GM18873 (cell line): ENCODE data around the gene C4orf50.

Experiments used
- ATAC-seq: cut with Tn5 transposase; IDR thresholded peaks from one replicate; pipeline ENCODE4 v1.9.1; 2021; ENCODE audit warnings: mild to moderate bottlenecking, moderate library complexity, moderate number of reproducible peaks; ENCODE audit not compliant: unreplicated experiment, low FRiP score

The C4orf50 gene

DNA sequence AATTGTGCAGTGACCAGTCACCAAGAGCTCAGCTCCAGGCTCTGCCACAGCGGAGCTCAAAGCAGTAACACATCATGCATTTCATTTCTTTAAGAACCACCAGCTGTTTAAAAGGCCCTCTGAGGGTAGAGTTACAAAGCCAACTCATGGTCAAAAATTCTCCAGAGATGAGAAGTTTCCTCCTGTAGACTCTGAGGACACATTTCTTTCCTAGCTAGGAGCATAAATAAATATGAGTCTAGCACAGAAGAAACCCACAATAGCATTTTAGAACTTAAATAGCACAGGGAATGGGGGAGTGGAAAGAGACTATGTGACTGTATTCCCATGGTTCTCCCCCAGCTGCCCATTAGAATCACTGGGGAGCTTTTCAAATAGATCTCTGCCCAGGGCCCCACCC is 118.8 kb downstream of the C4orf50 start:
- no peak for ATAC-seq

- ATAC-seq = no peak
Measured at GRCh38 chr4:5897674-5898073, 120.6 kb downstream of the C4orf50 start.

GRCh38 chr4:5895287-5895686 is 122.9 kb downstream of the C4orf50 start:
- no peak for ATAC-seq

DNA sequence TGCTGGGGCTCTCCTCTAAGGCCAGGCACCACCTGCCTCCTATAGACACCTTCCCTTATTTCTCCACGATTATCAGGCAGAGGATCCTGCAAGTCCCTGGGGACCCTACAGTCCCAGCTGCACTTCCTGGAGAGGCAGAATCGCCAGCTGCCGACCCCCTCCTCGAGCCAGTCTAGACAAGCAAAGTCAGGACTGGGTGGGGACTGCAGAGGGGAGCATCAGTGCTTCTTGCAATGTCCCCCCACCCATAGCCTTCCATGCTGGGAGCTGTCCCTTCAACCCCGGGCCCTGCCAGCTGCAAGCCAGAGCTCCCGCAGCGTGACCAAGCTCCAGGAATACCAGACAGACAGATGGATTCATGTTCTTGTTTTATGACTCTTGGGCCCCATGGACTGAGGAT is 124.0 kb downstream of the C4orf50 start:
- ATAC-seq = no peak

GRCh38 chr4:5893591-5893990 is 124.6 kb downstream of the C4orf50 start:
- ATAC-seq = no peak

DNA sequence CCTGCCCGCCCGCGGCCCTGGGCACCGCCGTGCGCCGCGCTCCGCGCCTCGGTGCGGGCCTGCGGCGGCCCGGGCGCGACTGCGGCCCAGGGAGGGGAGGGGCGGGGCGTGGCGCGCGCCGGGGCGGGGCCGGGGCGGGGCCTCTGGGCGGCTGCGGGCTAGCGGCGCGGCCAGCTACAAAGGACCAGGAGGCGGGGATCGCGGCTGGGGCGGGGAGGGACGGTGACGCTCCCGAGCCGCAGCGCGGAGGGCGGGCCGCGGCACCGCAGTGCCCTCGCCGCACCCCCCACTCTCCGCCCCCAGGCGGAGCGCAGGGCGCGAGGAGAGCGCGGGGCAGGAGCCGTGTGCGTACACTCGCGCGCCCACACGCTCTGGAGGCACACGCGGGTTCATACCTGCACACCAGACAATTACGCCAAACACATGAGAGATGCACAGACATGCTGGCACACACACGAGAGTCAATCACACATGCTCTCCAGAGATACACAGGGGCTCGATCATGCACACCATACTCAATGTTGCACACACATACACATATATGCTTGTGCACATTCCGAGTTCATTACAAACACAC is 125.1 kb downstream of the C4orf50 start, which contains the start of gene CRMP1:
Gene CRMP1 (minus strand): TSS at position 83 of the 577 bp plus-strand sequence. CDS start 117 bp downstream, outside the sequence.
- no peak for ATAC-seq

DNA sequence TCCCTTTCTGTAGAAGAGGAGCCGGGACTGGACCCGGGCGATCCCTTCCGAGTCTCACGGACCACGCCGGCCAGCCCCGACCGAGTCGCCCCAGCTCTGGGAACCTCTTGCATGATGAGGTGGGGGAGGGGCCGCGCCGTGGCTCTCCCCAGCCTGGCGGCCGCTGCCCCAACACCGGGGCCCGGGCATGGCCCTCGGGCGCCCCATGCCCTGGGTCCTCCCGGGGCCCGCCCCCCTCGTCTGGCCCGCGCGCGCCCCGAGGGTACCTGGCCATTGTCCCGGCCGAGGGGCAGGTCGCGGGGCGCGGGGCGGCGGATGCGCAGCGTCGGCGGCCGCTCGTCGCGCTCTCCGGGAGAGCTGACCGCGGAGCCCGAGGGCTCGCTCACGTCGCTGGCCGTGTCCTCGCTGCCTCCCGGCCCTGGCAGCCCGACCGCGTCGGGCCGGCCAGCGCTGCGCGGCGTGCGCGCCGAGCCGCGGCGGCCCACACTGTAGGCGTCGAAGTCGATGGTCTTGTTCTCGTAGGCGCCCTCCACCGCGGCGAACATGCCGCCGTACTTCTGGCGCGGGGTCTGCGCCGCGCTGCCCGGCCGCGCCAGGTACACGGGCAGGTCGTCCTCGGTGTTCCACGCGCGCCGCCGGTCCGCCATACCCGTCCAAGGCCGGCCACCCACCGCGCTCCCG is 125.8 kb downstream of the C4orf50 start:
- ATAC-seq = no peak

- ATAC-seq = no peak
Measured at GRCh38 chr4:5891563-5892322, 126.5 kb downstream of the C4orf50 start.

DNA sequence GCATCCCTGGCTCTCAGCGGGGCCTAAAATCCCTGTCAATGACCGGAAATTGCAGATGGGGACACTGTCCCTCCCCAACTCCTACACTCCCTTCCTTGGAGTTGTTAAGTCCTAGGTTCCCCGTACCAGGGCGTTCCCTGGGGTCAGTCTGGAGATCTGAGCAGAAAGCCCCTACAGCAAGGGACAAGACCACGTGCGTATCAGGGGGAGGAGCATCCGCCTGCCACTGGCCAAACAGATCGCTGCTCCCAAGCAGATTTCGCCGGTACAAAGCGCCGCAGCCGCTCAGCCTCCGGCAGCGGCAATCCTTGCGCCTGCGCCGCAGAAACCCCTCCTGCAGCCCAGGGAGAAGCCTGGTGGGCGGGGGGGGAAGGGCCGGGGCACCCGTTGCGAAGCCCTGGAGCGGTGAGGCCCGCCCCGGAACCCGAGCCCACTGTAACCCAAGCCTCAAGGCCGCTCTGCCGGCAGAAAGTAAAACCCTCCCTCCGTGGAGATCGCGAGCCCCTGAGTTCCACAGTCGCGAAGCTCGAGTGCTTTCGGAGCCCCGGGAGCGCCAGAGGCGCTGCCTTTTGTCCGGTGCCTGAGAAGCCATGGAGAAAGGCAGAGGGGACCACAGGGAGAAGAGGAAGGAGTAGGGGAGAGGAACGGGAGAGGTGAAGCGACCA is 128.0 kb downstream of the C4orf50 start:
- ATAC-seq = no peak

GRCh38 chr4:5889002-5889696 is 129.1 kb downstream of the C4orf50 start:
- ATAC-seq = no peak

GRCh38 chr4:5888222-5889001 is 129.8 kb downstream of the C4orf50 start:
- no peak for ATAC-seq

GRCh38 chr4:5887361-5888221 is 130.6 kb downstream of the C4orf50 start:
- no peak for ATAC-seq

DNA sequence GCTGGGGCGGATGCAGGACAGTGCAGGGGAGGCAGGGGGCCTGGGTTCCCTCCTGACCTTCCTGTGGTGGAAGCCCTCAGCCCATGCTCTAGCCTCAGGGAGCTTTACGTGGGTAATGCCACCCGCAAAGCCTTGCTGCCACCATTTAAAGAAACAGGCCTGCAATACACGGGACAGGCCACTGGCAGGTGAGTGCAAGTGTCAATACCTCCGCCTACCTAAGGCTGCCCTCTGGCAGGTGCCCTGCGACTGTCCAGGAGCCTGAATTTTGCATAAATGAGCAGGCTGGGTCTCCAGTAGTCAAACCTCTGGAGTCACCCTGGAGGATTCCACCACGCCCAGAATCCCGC is 131.2 kb downstream of the C4orf50 start:
- no peak for ATAC-seq

- ATAC-seq = no peak
Measured at GRCh38 chr4:5885733-5886132, 132.5 kb downstream of the C4orf50 start.

DNA sequence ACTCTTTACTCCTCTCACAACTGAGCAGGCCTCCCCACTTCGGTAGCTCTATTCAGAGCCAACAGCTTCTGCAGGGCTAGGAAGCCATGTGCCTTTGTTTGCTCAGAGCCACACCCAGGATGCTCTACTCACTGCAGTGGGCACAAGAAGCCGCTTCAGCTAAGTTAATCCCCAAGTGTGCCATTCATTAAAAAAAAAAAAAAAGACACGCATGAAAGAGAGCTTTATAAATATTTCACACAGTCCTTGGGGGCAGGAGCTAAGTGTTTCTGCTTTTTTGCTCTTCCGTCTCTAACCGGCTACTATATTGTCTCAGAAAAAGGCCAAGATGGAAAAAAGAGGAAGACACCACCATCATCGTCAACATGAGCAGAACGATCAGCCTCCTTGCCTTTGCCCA is 133.4 kb downstream of the C4orf50 start:
- ATAC-seq = no peak

- ATAC-seq = no peak
Measured at GRCh38 chr4:5883916-5884315, 134.3 kb downstream of the C4orf50 start.

DNA sequence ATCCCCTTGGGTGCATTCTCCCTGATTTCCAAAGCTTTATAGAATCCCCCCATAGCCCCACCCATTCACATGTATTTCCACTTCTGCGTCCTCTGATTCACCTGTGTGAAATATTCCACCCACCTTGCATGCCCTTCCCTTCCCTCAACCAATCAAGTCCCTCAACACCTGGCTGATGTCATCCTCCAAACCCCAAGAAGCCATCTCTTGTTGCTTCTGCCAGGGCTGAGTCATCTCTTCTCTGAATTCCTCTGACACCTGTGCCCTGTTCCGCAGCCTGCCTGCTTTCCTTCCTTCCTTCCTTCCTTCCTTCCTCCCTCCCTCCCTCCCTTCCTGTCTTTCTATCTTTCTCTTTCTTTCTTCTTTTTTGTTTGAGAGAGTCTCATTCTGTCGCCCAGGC is 135.3 kb downstream of the C4orf50 start:
- ATAC-seq = no peak

GRCh38 chr4:5881340-5881739 is 136.9 kb downstream of the C4orf50 start:
- no peak for ATAC-seq

- no peak for ATAC-seq
Measured at GRCh38 chr4:5878359-5878758, 139.9 kb downstream of the C4orf50 start.
